GM12801 (cell line): Measurements from ENCODE around the gene GEMIN7.
A peak's percentile ranks its signal among the peaks of the same experiment; 100 is the strongest.

Experiments
- CTCF ChIP-seq: IDR thresholded peaks from one replicate; pipeline ENCODE4 v1.5.1; 2011; ENCODE audit warnings: control low read depth; ENCODE audit not compliant: insufficient read length; ENCODE audit errors: extremely low read depth

GEMIN7 gene

GRCh38 chr19:45051929-45052579 lies 27.0 kb upstream of the GEMIN7 start:
- no peak for TF ChIP-seq CTCF

- TF ChIP-seq CTCF, result no peak
Observed at GRCh38 chr19:45056831-45057230, 22.2 kb upstream of the GEMIN7 start.

- no peak for TF ChIP-seq CTCF
Observed at GRCh38 chr19:45057444-45057843, 21.6 kb upstream of the GEMIN7 start.

GRCh38 chr19:45058622-45059159 lies 20.4 kb upstream of the GEMIN7 start:
- TF ChIP-seq CTCF, result no peak

GRCh38 chr19:45059258-45059965 lies 19.6 kb upstream of the GEMIN7 start:
- peak; percentile 81 for TF ChIP-seq CTCF

- TF ChIP-seq CTCF, result no peak
Observed at GRCh38 chr19:45061965-45062364, 17.1 kb upstream of the GEMIN7 start.

GRCh38 chr19:45063851-45064801 lies 14.9 kb upstream of the GEMIN7 start:
- no peak for TF ChIP-seq CTCF
